HFFc6 (cell line): ENCODE data around the gene KCNIP2. TPM values are rescaled to one million over a fixed set of nuclear protein-coding genes. Genes with fewer than 3 reads are reported as not detected.

Experiments
- DNase-seq: peaks from one replicate; pipeline ENCODE4 v3.0.0-alpha.2; 2018
- H3K27ac Mint-ChIP-seq: 2 replicates; pipeline ENCODE4 v1.8.0; 2020; ENCODE audit warnings: mild to moderate bottlenecking, mixed read lengths
- H3K27me3 Mint-ChIP-seq: 2 replicates; pipeline ENCODE4 v1.8.0; 2021; ENCODE audit warnings: mild to moderate bottlenecking, moderate library complexity, mixed read lengths; ENCODE audit not compliant: insufficient read depth
- H3K36me3 Mint-ChIP-seq: 2 replicates; pipeline ENCODE4 v1.8.0; 2021; ENCODE audit warnings: low read depth, mixed read lengths
- H3K4me1 Mint-ChIP-seq: 2 replicates; pipeline ENCODE4 v1.8.0; 2020; ENCODE audit warnings: low read depth, mixed read lengths
- H3K4me3 Mint-ChIP-seq: 2 replicates; pipeline ENCODE4 v1.8.0; 2020; ENCODE audit warnings: mild to moderate bottlenecking, moderate library complexity, mixed read lengths
- H3K9me3 Mint-ChIP-seq: 2 replicates; pipeline ENCODE4 v1.8.0; 2020; ENCODE audit warnings: mild to moderate bottlenecking, mixed read lengths
- CTCF ChIP-seq: fragments of 200-600 bp; sonication (generic); IDR thresholded peaks from 2 replicates; pipeline ENCODE4 v1.5.0; 2021; ENCODE audit warnings: antibody characterized with exemption, mild to moderate bottlenecking
- long read RNA-seq: library from polyadenylated mRNA; unstranded; transcript quantifications from one replicate; pipeline ENCODE4 v2.0.0, GENCODE V29; 2019
- total RNA-seq, 6 experiments: library from RNA; stranded (reverse); fragmentation: NEBNext Ultra II Directional; extraction: Animal tissue kit (Norgen Biotek cat#: 25700); gene quantifications; 2 replicates in 1 of 6; 3 replicates in 5 of 6; pipeline ENCODE4 v1.2.3, GENCODE V29; 2021

KCNIP2 gene
- total RNA-seq, result 1 to 10 TPM in 1 of 6 experiments, under 1 TPM in 5; 0.31 to 1.3 (median 0.50) TPM
- long read RNA-seq, partial matches to known transcripts, result 0 of 1 reads
- long read RNA-seq, other reads (novel, unspliced or antisense), result 0 of 1 reads

GRCh38 chr10:101843032-101844021, at the start of gene KCNIP2:
Gene KCNIP2, minus strand, starts transcription at chr10:101843800. Its CDS starts 232 bp downstream, at chr10:101843568.
- Mint-ChIP-seq H3K9me3 (no peaks in the 10 kb centered on the region), H3K27ac (no peak within 1 kb of the TSS), H3K4me1 (peaks cover 32% of the 10 kb centered on the region), H3K27me3 (peaks cover 4% of the 10 kb centered on the region), H3K36me3 (no peaks in the 10 kb centered on the region; the same call in 1 of the 2 replicates), H3K4me3 (no peak within 1 kb of the TSS)
- no peak for DNase-seq
- TF ChIP-seq CTCF, result peak; percentile 81

GRCh38 chr10:101892782-101893391, 49.3 kb upstream of the KCNIP2 start:
- Mint-ChIP-seq H3K9me3 (no peaks in the 10 kb centered on the region), H3K36me3 (no peaks in the 10 kb centered on the region), H3K4me3 (0 out of 2 replicates have a peak overlapping the region, but pooled peaks have one; percentile 28), H3K27me3 (peaks cover 2% of the 10 kb centered on the region; the same call in 1 of the 2 replicates), H3K27ac (no peak overlapping the region), H3K4me1 (peaks cover 40% of the 10 kb centered on the region)
- peak; percentile 42 for DNase-seq
- TF ChIP-seq CTCF, result no peak

GRCh38 chr10:101889256-101890210, 45.9 kb upstream of the KCNIP2 start:
- no peak overlapping the region for H3K27ac Mint-ChIP-seq
- no peaks in the 10 kb centered on the region; the same call in 1 of the 2 replicates for H3K36me3 Mint-ChIP-seq
- H3K27me3 Mint-ChIP-seq, result no peaks in the 10 kb centered on the region
- H3K9me3 Mint-ChIP-seq, result no peaks in the 10 kb centered on the region
- peak; percentile 67 for DNase-seq
- peaks cover 20% of the 10 kb centered on the region for H3K4me1 Mint-ChIP-seq
- peak; percentile 96 for TF ChIP-seq CTCF
- H3K4me3 Mint-ChIP-seq, result no peak overlapping the region

GRCh38 chr10:101888251-101888949, 44.8 kb upstream of the KCNIP2 start:
- no peaks in the 10 kb centered on the region; the same call in 1 of the 2 replicates for H3K36me3 Mint-ChIP-seq
- H3K4me3 Mint-ChIP-seq, result no peak overlapping the region
- H3K4me1 Mint-ChIP-seq, result peaks cover 17% of the 10 kb centered on the region
- no peaks in the 10 kb centered on the region for H3K27me3 Mint-ChIP-seq
- H3K27ac Mint-ChIP-seq, result no peak overlapping the region
- TF ChIP-seq CTCF, result no peak
- DNase-seq, result no peak
- H3K9me3 Mint-ChIP-seq, result no peaks in the 10 kb centered on the region
